B cell (primary cell): ENCODE results near the gene UBA1. TPM values are rescaled to one million over a fixed set of nuclear protein-coding genes. Genes with fewer than 3 reads are reported as not detected.

Experiments
- ATAC-seq: fragments of 200-7000 bp; cut with Tn5 transposase; one replicate; pipeline ENCODE4 v1.10.0; 2021; ENCODE audit warnings: low read depth, mild to moderate bottlenecking, moderate number of reproducible peaks, moderate library complexity
- CTCF ChIA-PET: fragments of 350-600 bp; sonication (Branson Sonifier 250); formaldehyde crosslinking; loops from one replicate; lab custom pipeline; 2021; ENCODE audit warnings: antibody characterized with exemption, inconsistent platforms; lab: Charles Lee
- POLR2A ChIA-PET: fragments of 350-600 bp; sonication (Branson Sonifier 250); formaldehyde crosslinking; loops from one replicate; lab custom pipeline; 2021; ENCODE audit warnings: antibody characterized with exemption; lab: Charles Lee
- DNase-seq: peaks from one replicate; pipeline ENCODE4 v3.0.0; 2013
- H2AFZ ChIP-seq: 2 replicates; pipeline ENCODE4 v1.6.1; 2012; ENCODE audit warnings: mild to moderate bottlenecking, low read depth, low read length; ENCODE audit not compliant: insufficient read depth, poor library complexity, severe bottlenecking
- H3K27ac ChIP-seq, 2 donors: 1 replicate in 1 of 2; 2 replicates in 1 of 2; pipeline ENCODE4 v1.5.1; 2012 to 2013; ENCODE audit warnings: low read length in 2 of 2, mild to moderate bottlenecking in 2 of 2, moderate library complexity in 1 of 2
- H3K27me3 ChIP-seq, 4 experiments: fragments of 200-600 bp in 1 of 4; sonication (generic) in 1 of 4; replicated peaks in 1 of 4; 1 replicate in 2 of 4; 2 replicates in 2 of 4; pipeline versions ENCODE4 v1.6.1 to v1.7.0; 2013 to 2016; ENCODE audit warnings: low read length in 3 of 4, mild to moderate bottlenecking in 2 of 4, mixed read lengths in 1 of 4, moderate library complexity in 1 of 4; ENCODE audit not compliant: insufficient read depth in 4 of 4, control insufficient read depth in 3 of 4; ENCODE audit errors: control extremely low read depth in 1 of 4
- H3K36me3 ChIP-seq, 2 experiments: replicated peaks in 1 of 2; 1 replicate in 1 of 2; 2 replicates in 1 of 2; pipeline versions ENCODE4 v1.6.1 to v1.7.1; 2013; ENCODE audit warnings: low read length in 1 of 2; ENCODE audit not compliant: insufficient read depth in 2 of 2, control insufficient read depth in 1 of 2; ENCODE audit errors: control extremely low read depth in 1 of 2, extremely low read depth in 1 of 2
- H3K4me1 ChIP-seq, 2 donors: fragments of 200-600 bp in 1 of 2; sonication (generic) in 1 of 2; 1 replicate in 1 of 2; 2 replicates in 1 of 2; pipeline versions ENCODE4 v1.5.1 to v1.6.1; 2013 to 2017; ENCODE audit warnings: low read length in 2 of 2; ENCODE audit not compliant: control insufficient read depth in 2 of 2, insufficient read depth in 2 of 2
- H3K4me2 ChIP-seq: replicated peaks from 2 replicates; pipeline ENCODE3; 2012; ENCODE audit warnings: mild to moderate bottlenecking, low read depth, low read length; ENCODE audit not compliant: poor library complexity, severe bottlenecking
- H3K4me3 ChIP-seq, 5 experiments: fragments of 200-600 bp in 1 of 5; sonication (generic) in 1 of 5; 1 replicate in 3 of 5; 2 replicates in 2 of 5; pipeline versions ENCODE4 v1.5.1 to v1.7.0; 2011 to 2016; ENCODE audit warnings: low read length in 4 of 5, mild to moderate bottlenecking in 4 of 5, low read depth in 2 of 5, control low read depth in 1 of 5, moderate library complexity in 1 of 5; ENCODE audit not compliant: insufficient read depth in 1 of 5; ENCODE audit errors: control extremely low read depth in 1 of 5, extremely low read depth in 1 of 5
- H3K79me2 ChIP-seq: fragments of 200-600 bp; sonication (generic); one replicate; pipeline ENCODE4 v1.6.0; 2016; ENCODE audit warnings: low read length; ENCODE audit not compliant: control insufficient read depth, insufficient read depth
- H3K9ac ChIP-seq: fragments of 200-600 bp; sonication (generic); 2 replicates; pipeline ENCODE4 v1.6.1; 2017; ENCODE audit warnings: mild to moderate bottlenecking, low read length, moderate library complexity
- H3K9me3 ChIP-seq, 3 donors: one replicate each; pipeline versions ENCODE4 v1.6.1 to v1.7.1; 2013; ENCODE audit warnings: low read length in 2 of 3; ENCODE audit not compliant: control insufficient read depth in 2 of 3, insufficient read depth in 1 of 3; ENCODE audit errors: control extremely low read depth in 1 of 3
- H4K20me1 ChIP-seq: 2 replicates; pipeline ENCODE4 v1.6.0; 2012; ENCODE audit warnings: mild to moderate bottlenecking, low read length; ENCODE audit not compliant: insufficient read depth, control insufficient read depth, poor library complexity, severe bottlenecking
- H3K27ac Mint-ChIP-seq: one replicate; pipeline ENCODE4 v1.8.0; 2021; ENCODE audit warnings: mixed read lengths
- H3K27me3 Mint-ChIP-seq: one replicate; pipeline ENCODE4 v1.8.0; 2021; ENCODE audit warnings: mixed read lengths
- H3K4me1 Mint-ChIP-seq: one replicate; pipeline ENCODE4 v1.8.0; 2021; ENCODE audit warnings: mixed read lengths
- H3K4me3 Mint-ChIP-seq: one replicate; pipeline ENCODE4 v1.8.0; 2021; ENCODE audit warnings: mixed read lengths
- H3K9me3 Mint-ChIP-seq: one replicate; pipeline ENCODE4 v1.8.0; 2022; ENCODE audit warnings: mixed read lengths; ENCODE audit not compliant: insufficient read depth
- EZH2 ChIP-seq: IDR thresholded peaks from 2 replicates; pipeline ENCODE4 v1.6.1; 2012; ENCODE audit warnings: borderline replicate concordance, low read depth, mild to moderate bottlenecking, moderate library complexity, low read length; ENCODE audit not compliant: insufficient read depth, poor library complexity, severe bottlenecking
- WGBS: methylation state at CpG from one replicate; pipeline ENCODE4 v1.1.5; 2013; ENCODE audit warnings: missing lambda C conversion rate; ENCODE audit not compliant: insufficient coverage; 5-methylcytosine and 5-hydroxymethylcytosine counted together
- intact Hi-C: fragments of 100-400 bp; cut with micrococcal nuclease; formaldehyde crosslinking; loops from one replicate; pipeline ENCODE4 v1.10.0; 2022
- polyA plus RNA-seq: library from polyadenylated mRNA; depleted of rRNA; stranded (reverse); fragments of >200 nt; gene quantifications from 2 replicates; pipeline ENCODE4 v1.2.3, GENCODE V29; 2012
- total RNA-seq, 2 donors: library from RNA; stranded (reverse); fragments of 120-200 nt in 1 of 2; gene quantifications; 1 replicate in 1 of 2; 2 replicates in 1 of 2; pipeline versions ENCODE4 v1.2.3 to v1.2.4, GENCODE V29; 2013 to 2022
- TF ChIP-seq, protein P1 (sequence below): fragments of 200-600 bp; IDR thresholded peaks from one replicate; pipeline ENCODE4 v1.8.0; 2022; ENCODE audit warnings: antibody characterized with exemption, mild to moderate bottlenecking

The UBA1 gene
- total and polyA plus RNA-seq, 2 donors (not counting 1 experiment from before 2014, with no cell fraction given) = 166 to 211 TPM

DNA sequence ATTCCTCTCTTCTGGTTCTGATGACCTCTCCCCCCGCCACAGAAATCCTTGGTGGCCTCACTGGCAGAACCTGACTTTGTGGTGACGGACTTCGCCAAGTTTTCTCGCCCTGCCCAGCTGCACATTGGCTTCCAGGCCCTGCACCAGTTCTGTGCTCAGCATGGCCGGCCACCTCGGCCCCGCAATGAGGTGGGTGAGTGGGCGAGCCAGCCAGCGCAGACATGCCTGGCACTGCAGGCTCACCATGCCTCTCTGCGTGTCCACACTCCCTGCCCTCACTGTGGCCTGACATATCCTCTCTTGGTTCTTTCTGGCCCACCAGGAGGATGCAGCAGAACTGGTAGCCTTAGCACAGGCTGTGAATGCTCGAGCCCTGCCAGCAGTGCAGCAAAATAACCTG is 8.7 kb downstream of the UBA1 start:
- H3K9ac ChIP-seq = no peak overlapping the region
- 98% methylated on average over 8 of the region's 11 CpGs for whole genome bisulfite sequencing
- intact Hi-C loops = no loop called here
- Mint-ChIP-seq H3K9me3 (no peaks in the 10 kb centered on the region), H3K4me3 (no peak overlapping the region), H3K27me3 (no peaks in the 10 kb centered on the region), H3K4me1 (peaks cover 8% of the 10 kb centered on the region), H3K27ac (no peak overlapping the region)
- H4K20me1 ChIP-seq = peaks cover 47% of the 10 kb centered on the region
- no peak overlapping the region for H3K4me2 ChIP-seq
- H3K27ac ChIP-seq = no peak overlapping the region
- no peak overlapping the region for H3K4me3 ChIP-seq
- ATAC-seq (no peak), DNase-seq (no peak)
- H3K36me3 ChIP-seq = peaks cover 0 to 67% of the 10 kb centered on the region in 2 experiments
- H3K9me3 ChIP-seq = no peaks in the 10 kb centered on the region
- POLR2A ChIA-PET = no interaction called here
- peaks cover 31% of the 10 kb centered on the region for H3K79me2 ChIP-seq
- peaks cover 2 to 5% of the 10 kb centered on the region in 2 donors for H3K4me1 ChIP-seq
- CTCF ChIA-PET = no interaction called here
- H2AFZ ChIP-seq = no peak overlapping the region
- TF ChIP-seq, protein P1, sequence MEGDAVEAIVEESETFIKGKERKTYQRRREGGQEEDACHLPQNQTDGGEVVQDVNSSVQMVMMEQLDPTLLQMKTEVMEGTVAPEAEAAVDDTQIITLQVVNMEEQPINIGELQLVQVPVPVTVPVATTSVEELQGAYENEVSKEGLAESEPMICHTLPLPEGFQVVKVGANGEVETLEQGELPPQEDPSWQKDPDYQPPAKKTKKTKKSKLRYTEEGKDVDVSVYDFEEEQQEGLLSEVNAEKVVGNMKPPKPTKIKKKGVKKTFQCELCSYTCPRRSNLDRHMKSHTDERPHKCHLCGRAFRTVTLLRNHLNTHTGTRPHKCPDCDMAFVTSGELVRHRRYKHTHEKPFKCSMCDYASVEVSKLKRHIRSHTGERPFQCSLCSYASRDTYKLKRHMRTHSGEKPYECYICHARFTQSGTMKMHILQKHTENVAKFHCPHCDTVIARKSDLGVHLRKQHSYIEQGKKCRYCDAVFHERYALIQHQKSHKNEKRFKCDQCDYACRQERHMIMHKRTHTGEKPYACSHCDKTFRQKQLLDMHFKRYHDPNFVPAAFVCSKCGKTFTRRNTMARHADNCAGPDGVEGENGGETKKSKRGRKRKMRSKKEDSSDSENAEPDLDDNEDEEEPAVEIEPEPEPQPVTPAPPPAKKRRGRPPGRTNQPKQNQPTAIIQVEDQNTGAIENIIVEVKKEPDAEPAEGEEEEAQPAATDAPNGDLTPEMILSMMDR = no peak
- no peaks in the 10 kb centered on the region for H3K27me3 ChIP-seq

DNA sequence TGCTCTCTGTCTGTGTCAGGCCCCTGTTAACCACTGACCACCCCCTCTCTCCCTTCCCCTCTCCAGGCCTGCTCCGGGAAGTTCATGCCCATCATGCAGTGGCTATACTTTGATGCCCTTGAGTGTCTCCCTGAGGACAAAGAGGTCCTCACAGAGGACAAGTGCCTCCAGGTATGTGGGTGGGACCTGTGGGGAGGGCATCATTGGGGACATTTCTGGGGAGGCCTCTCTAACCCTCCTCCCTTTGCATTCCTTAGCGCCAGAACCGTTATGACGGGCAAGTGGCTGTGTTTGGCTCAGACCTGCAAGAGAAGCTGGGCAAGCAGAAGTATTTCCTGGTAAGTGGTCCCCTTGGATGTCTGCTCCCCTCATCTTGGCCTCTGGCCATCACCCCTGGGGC is 9.2 kb downstream of the UBA1 start:
- no peaks in the 10 kb centered on the region for H3K4me1 ChIP-seq
- H3K79me2 ChIP-seq = peaks cover 25% of the 10 kb centered on the region
- no peaks in the 10 kb centered on the region for H3K9me3 ChIP-seq
- no peaks in the 10 kb centered on the region for H3K9me3 Mint-ChIP-seq
- ChIA-PET POLR2A (no interaction called here), CTCF (no interaction called here)
- intact Hi-C loops = no loop called here
- peaks cover 41% of the 10 kb centered on the region for H4K20me1 ChIP-seq
- DNase-seq = no peak
- TF ChIP-seq, protein P1 = no peak
- TF ChIP-seq EZH2 = no peak
- 100% methylated on average over 3 of the region's 4 CpGs for WGBS
- H3K27ac Mint-ChIP-seq = no peak overlapping the region
- H3K27me3 ChIP-seq = no peaks in the 10 kb centered on the region
- no peaks in the 10 kb centered on the region for H3K27me3 Mint-ChIP-seq
- H3K9ac ChIP-seq = no peak overlapping the region
- no peak for ATAC-seq
- H3K27ac ChIP-seq = no peak overlapping the region
- peaks cover 0 to 68% of the 10 kb centered on the region in 2 experiments for H3K36me3 ChIP-seq
- H2AFZ ChIP-seq = no peak overlapping the region
- no peak overlapping the region for H3K4me3 Mint-ChIP-seq
- H3K4me3 ChIP-seq = no peak overlapping the region
- peaks cover 4% of the 10 kb centered on the region for H3K4me1 Mint-ChIP-seq
- no peak overlapping the region for H3K4me2 ChIP-seq
